ENCODE measurements around the gene TSPAN12. TPM values are rescaled to one million over a fixed set of nuclear protein-coding genes. Genes with fewer than 3 reads are reported as not detected.
A peak's percentile ranks its signal among the peaks of the same experiment; 100 is the strongest.

Gene TSPAN12
- total and polyA plus RNA-seq, 8 donors, result 25.7 to 52.3 (median 44.0) TPM

DNA sequence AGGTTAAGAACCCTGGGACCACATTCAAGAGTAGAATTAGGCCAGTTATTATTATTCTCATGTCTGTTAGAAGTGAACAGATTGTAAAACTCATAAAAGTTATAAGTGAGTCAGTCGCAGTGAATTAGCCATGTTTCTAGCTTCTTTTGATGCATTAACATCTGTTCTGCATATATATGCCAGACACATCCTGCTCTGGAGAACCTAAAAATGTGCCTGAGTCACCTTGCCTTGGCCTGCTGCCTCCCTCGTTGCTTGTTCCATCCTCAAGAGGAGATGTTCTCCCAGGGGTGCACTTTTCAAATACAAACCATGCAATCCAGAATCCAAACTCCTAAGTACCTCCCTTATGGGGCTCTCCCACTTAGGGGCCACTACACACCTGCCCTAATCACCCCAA, 14.8 kb downstream of the TSPAN12 start:
- TF ChIP-seq, protein P1, sequence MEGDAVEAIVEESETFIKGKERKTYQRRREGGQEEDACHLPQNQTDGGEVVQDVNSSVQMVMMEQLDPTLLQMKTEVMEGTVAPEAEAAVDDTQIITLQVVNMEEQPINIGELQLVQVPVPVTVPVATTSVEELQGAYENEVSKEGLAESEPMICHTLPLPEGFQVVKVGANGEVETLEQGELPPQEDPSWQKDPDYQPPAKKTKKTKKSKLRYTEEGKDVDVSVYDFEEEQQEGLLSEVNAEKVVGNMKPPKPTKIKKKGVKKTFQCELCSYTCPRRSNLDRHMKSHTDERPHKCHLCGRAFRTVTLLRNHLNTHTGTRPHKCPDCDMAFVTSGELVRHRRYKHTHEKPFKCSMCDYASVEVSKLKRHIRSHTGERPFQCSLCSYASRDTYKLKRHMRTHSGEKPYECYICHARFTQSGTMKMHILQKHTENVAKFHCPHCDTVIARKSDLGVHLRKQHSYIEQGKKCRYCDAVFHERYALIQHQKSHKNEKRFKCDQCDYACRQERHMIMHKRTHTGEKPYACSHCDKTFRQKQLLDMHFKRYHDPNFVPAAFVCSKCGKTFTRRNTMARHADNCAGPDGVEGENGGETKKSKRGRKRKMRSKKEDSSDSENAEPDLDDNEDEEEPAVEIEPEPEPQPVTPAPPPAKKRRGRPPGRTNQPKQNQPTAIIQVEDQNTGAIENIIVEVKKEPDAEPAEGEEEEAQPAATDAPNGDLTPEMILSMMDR (IDR thresholded peaks at IDR 0.05), result no peak
- intact Hi-C loops (cut with DNase I), result no loop called here
- no peaks in the 10 kb centered on the region for H3K36me3 ChIP-seq
- ATAC-seq (no peak), DNase-seq (no peak)
- H3K27ac ChIP-seq, result no peak overlapping the region
- no peaks in the 10 kb centered on the region for H3K27me3 ChIP-seq
- no peaks in the 10 kb centered on the region for H3K9me3 ChIP-seq
- H3K4me1 ChIP-seq, result no peaks in the 10 kb centered on the region
- no peak overlapping the region for H3K4me3 ChIP-seq

DNA sequence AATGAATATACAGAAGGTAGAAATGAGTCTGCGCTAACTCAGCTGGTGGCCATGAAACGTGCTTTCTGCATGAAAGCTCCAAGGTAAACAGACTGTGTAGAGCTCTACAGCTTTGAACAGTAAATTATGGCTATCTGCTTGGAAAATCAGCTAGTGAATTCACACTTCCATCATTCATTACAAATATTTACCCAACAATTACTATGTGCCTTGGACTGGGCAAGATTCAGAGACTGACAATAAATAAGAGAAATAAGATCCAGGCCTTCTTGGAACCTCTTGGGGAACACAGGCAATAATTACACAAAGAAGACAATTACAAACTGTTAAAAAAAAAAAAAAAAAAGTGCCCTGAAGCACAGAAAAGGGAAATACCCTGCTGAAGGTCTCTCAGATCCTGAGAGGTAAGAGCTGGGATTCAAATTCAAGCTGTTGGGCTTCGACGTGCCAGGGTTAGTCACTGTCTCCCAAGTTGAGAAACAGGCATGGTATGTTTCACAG, 15.8 kb downstream of the TSPAN12 start:
- ATAC-seq (no peak), DNase-seq (no peak)
- TF ChIP-seq, protein P1 (IDR thresholded peaks at IDR 0.05), result no peak

DNA sequence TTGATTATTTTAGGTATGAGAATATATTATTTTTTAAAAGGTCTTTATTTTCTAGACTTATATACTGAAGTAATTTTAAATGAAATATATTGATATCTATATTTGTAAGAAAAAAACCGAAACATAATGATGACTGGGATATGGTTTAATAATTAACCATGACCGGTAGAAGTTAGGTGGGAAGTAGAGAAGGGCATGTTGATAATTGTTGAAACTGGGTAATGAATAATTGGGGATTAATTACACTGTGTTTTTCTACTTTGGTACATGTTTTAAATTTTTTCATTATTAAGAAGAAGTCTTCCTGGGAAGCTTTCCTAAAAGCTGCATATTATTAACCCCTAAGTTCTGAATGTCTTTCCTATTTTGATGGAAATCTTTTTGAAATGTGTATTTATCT, 16.3 kb downstream of the TSPAN12 start:
- no peak overlapping the region for H3K4me3 ChIP-seq
- ATAC-seq (no peak), DNase-seq (no peak)
- no peaks in the 10 kb centered on the region for H3K36me3 ChIP-seq
- H3K4me1 ChIP-seq, result no peaks in the 10 kb centered on the region
- H3K27ac ChIP-seq, result no peak overlapping the region
- no peaks in the 10 kb centered on the region for H3K9me3 ChIP-seq
- no peaks in the 10 kb centered on the region for H3K27me3 ChIP-seq
- intact Hi-C loops (cut with DNase I), result no loop called here
- TF ChIP-seq, protein P1 (IDR thresholded peaks at IDR 0.05), result no peak

More for the DNA sequence above, 15.8 kb downstream of the TSPAN12 start:
- H3K4me3 ChIP-seq, result no peak overlapping the region
- H3K9me3 ChIP-seq, result no peaks in the 10 kb centered on the region
- H3K4me1 ChIP-seq, result no peaks in the 10 kb centered on the region
- H3K27me3 ChIP-seq, result no peaks in the 10 kb centered on the region
- H3K36me3 ChIP-seq, result no peaks in the 10 kb centered on the region
- intact Hi-C loops (cut with DNase I), result no loop called here
- no peak overlapping the region for H3K27ac ChIP-seq

DNA sequence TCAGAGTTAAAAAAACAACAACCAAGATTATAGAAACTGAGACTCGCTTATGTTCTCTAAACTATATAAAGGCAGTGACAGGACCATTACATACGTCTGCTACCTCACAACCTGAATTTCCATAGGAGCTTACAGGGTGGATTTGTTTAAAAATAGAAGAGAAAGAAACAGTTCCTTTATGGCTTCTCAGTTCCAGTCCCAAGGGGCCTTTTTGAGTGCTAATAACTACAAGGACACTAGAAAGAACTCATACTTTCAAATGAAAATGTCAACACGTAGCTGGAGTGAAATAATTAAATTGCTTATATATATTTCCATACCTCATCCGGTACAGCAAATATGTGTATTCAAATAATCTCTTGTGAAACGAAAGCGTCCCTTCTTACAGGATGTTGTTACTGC, 19.7 kb downstream of the TSPAN12 start:
- Histone ChIP-seq H3K36me3 (no peaks in the 10 kb centered on the region), H3K27ac (peak overlapping the region in 1 of 2 donors; percentile 14), H3K4me1 (no peaks in the 10 kb centered on the region), H3K9me3 (no peaks in the 10 kb centered on the region), H3K4me3 (no peak overlapping the region), H3K27me3 (no peaks in the 10 kb centered on the region)
- TF ChIP-seq, protein P1 (IDR thresholded peaks at IDR 0.05), result no peak
- ATAC-seq, result no peak
- DNase-seq, result no peak
- intact Hi-C loops (cut with DNase I), result no loop called here

DNA sequence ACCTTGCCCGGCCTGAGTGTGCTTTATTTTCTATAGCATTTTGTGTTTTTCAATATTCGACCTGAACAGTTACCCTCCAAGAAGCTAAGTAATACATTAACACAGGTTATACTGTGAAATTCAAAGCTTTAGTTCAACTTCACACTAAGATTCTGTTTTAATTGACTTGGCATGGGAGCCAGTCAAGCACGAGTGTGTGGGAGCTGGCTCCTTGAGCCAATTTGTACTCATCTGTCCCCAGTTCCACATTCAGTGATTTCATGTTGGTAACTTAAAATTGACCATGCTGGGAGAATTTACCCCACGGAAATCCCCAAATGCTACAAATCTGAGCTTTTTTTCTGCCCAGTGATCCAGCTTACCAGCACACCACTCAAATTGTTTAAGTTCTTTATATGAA, 20.3 kb downstream of the TSPAN12 start:
- Histone ChIP-seq H3K27ac (no peak overlapping the region), H3K36me3 (no peaks in the 10 kb centered on the region)
- intact Hi-C loops (cut with DNase I), result no loop called here

More for the DNA sequence above, 20.3 kb downstream of the TSPAN12 start:
- TF ChIP-seq, protein P1 (IDR thresholded peaks at IDR 0.05), result no peak
- no peak for ATAC-seq
- Histone ChIP-seq H3K4me3 (no peak overlapping the region), H3K27me3 (no peaks in the 10 kb centered on the region), H3K9me3 (no peaks in the 10 kb centered on the region), H3K4me1 (no peaks in the 10 kb centered on the region)
- no peak for DNase-seq
